GM19240 (cell line): Measurements from ENCODE around the gene CLDN22.
"Not testable (repeated sequence)": the region's sequence is repeated elsewhere in the genome, so short reads cannot be mapped to it uniquely, and the experiment has no call there.

Experiments
- DNase-seq: peaks from one replicate; pipeline ENCODE4 v3.0.0; 2011; ENCODE audit warnings: low spot score; ENCODE audit not compliant: insufficient read length

The CLDN22 gene

GRCh38 chr4:183347566-183347965 is 27.5 kb upstream of the CLDN22 start:
- DNase-seq = no peak

GRCh38 chr4:183347146-183347545 is 27.1 kb upstream of the CLDN22 start:
- DNase-seq = no peak

- no peak for DNase-seq
Observed at GRCh38 chr4:183345261-183345660, 25.2 kb upstream of the CLDN22 start.

GRCh38 chr4:183344523-183345255 is 24.6 kb upstream of the CLDN22 start:
- DNase-seq = no peak

- no peak for DNase-seq
Observed at GRCh38 chr4:183343730-183344129, 23.7 kb upstream of the CLDN22 start.

GRCh38 chr4:183342541-183343533 is 22.8 kb upstream of the CLDN22 start:
- no peak for DNase-seq

- DNase-seq = no peak
Observed at GRCh38 chr4:183337833-183338232, 17.8 kb upstream of the CLDN22 start.

GRCh38 chr4:183337349-183337748 is 17.3 kb upstream of the CLDN22 start:
- DNase-seq = no peak

- no peak for DNase-seq
Observed at GRCh38 chr4:183335369-183335940, 15.4 kb upstream of the CLDN22 start.

GRCh38 chr4:183333983-183334382 is 13.9 kb upstream of the CLDN22 start:
- DNase-seq = no peak

GRCh38 chr4:183333202-183333601 is 13.1 kb upstream of the CLDN22 start:
- no peak for DNase-seq

GRCh38 chr4:183332447-183332846 is 12.4 kb upstream of the CLDN22 start:
- DNase-seq = no peak

GRCh38 chr4:183330841-183331240 is 10.8 kb upstream of the CLDN22 start:
- DNase-seq = no peak

- no peak for DNase-seq
Observed at GRCh38 chr4:183329954-183330742, 10.1 kb upstream of the CLDN22 start.

GRCh38 chr4:183329244-183329643 is 9.2 kb upstream of the CLDN22 start:
- DNase-seq = no peak

GRCh38 chr4:183328832-183329231 is 8.8 kb upstream of the CLDN22 start:
- no peak for DNase-seq

- no peak for DNase-seq
Observed at GRCh38 chr4:183327827-183328226, 7.8 kb upstream of the CLDN22 start.

GRCh38 chr4:183326853-183327252 is 6.8 kb upstream of the CLDN22 start:
- DNase-seq = no peak

GRCh38 chr4:183326387-183326786 is 6.3 kb upstream of the CLDN22 start:
- not testable (repeated sequence) for DNase-seq

- DNase-seq = no peak
Observed at GRCh38 chr4:183324619-183325018, 4.5 kb upstream of the CLDN22 start.

GRCh38 chr4:183324056-183324455 is 4.0 kb upstream of the CLDN22 start:
- not testable (repeated sequence) for DNase-seq
